OCI-LY3 (cell line): ENCODE results near the gene PCDHA4.
A peak's percentile ranks its signal among the peaks of the same experiment; 100 is the strongest.
"Not testable (repeated sequence)": the region's sequence is repeated elsewhere in the genome, so short reads cannot be mapped to it uniquely, and the experiment has no call there.

Source experiments
- H2AFZ ChIP-seq: fragments of 200-600, 300-600 bp; shearing (Covaris generic); 2 replicates; pipeline ENCODE4 v1.6.0; 2014; ENCODE audit warnings: antibody characterized with exemption, low read depth, low read length
- H3K27ac ChIP-seq: fragments of 200-600, 300-600 bp; sonication (generic); 2 replicates; pipeline ENCODE4 v1.5.1; 2014; ENCODE audit warnings: mild to moderate bottlenecking, low read length, moderate library complexity, mixed read lengths
- H3K27me3 ChIP-seq: fragments of 200-600, 300-600 bp; sonication (generic); 2 replicates; pipeline ENCODE4 v1.6.1; 2014; ENCODE audit warnings: low read depth, low read length, mixed read lengths
- H3K36me3 ChIP-seq: fragments of 200-600, 300-600 bp; sonication (generic); replicated peaks from 2 replicates; pipeline ENCODE3; 2014; ENCODE audit warnings: low read depth, low read length, mixed read lengths
- H3K4me1 ChIP-seq: fragments of 300-600, 200-600 bp; sonication (generic); 2 replicates; pipeline ENCODE4 v1.6.1; 2014; ENCODE audit warnings: low read length, mixed read lengths
- H3K4me2 ChIP-seq: fragments of 200-600, 300-600 bp; sonication (generic); 2 replicates; pipeline ENCODE4 v1.6.1; 2014; ENCODE audit warnings: low read length, mixed read lengths
- H3K4me3 ChIP-seq: fragments of 300-600, 200-600 bp; sonication (generic); 2 replicates; pipeline ENCODE4 v1.5.1; 2014; ENCODE audit warnings: antibody characterized with exemption, mild to moderate bottlenecking, low read length, moderate library complexity
- H3K79me2 ChIP-seq: fragments of 300-600, 200-600 bp; shearing (Covaris generic); 2 replicates; pipeline ENCODE4 v1.6.1; 2014; ENCODE audit warnings: mild to moderate bottlenecking, low read length, mixed read lengths
- H3K9ac ChIP-seq: fragments of 300-600, 200-600 bp; shearing (Covaris generic); 2 replicates; pipeline ENCODE4 v1.6.0; 2014; ENCODE audit warnings: mild to moderate bottlenecking, low read length, moderate library complexity
- H3K9me3 ChIP-seq: fragments of 200-600, 300-600 bp; shearing (Covaris generic); 2 replicates; pipeline ENCODE4 v1.6.1; 2014; ENCODE audit warnings: low read length, mixed read lengths; ENCODE audit not compliant: insufficient read depth
- H4K20me1 ChIP-seq: fragments of 200-600, 300-600 bp; sonication (generic); 2 replicates; pipeline ENCODE4 v1.6.1; 2016; ENCODE audit warnings: low read length, mixed read lengths; ENCODE audit not compliant: insufficient read depth
- CTCF ChIP-seq: fragments of 200-600, 300-600 bp; sonication (generic); IDR thresholded peaks from 2 replicates; pipeline ENCODE4 v1.5.1; 2014; ENCODE audit warnings: antibody characterized with exemption, low read length, low read depth
- EZH2phosphoT487 ChIP-seq: fragments of 200-600 bp; shearing (Covaris generic); IDR thresholded peaks from 2 replicates; pipeline ENCODE4 v1.6.1; 2018; ENCODE audit warnings: antibody characterized with exemption, mixed run types, low read depth

PCDHA4 gene

GRCh38 chr5:140835622-140836510 is 29.0 kb downstream of the PCDHA4 start:
- no peak for TF ChIP-seq EZH2phosphoT487
- TF ChIP-seq CTCF, result no peak
- H2AFZ ChIP-seq, result no peak overlapping the region
- no peak overlapping the region for H3K4me3 ChIP-seq
- no peaks in the 10 kb centered on the region for H3K9me3 ChIP-seq
- H3K36me3 ChIP-seq, result no peaks in the 10 kb centered on the region
- H3K4me1 ChIP-seq, result no peaks in the 10 kb centered on the region
- H3K9ac ChIP-seq, result no peak overlapping the region
- H3K27ac ChIP-seq, result no peak overlapping the region
- no peak overlapping the region for H3K4me2 ChIP-seq
- no peaks in the 10 kb centered on the region for H4K20me1 ChIP-seq
- H3K79me2 ChIP-seq, result no peaks in the 10 kb centered on the region
- H3K27me3 ChIP-seq, result no peaks in the 10 kb centered on the region

GRCh38 chr5:140840978-140841962 is 34.4 kb downstream of the PCDHA4 start, which contains the start of gene PCDHA8:
TSS of gene PCDHA8 (plus strand) at chr5:140841187. CDS start at chr5:140841322, 135 bp downstream.
- H3K27me3 ChIP-seq, result no peaks in the 10 kb centered on the region
- no peak within 1 kb of the TSS for H3K9ac ChIP-seq
- no peaks in the 10 kb centered on the region for H3K4me1 ChIP-seq
- H2AFZ ChIP-seq, result no peak within 1 kb of the TSS
- H3K9me3 ChIP-seq, result no peaks in the 10 kb centered on the region
- no peaks in the 10 kb centered on the region for H3K36me3 ChIP-seq
- TF ChIP-seq EZH2phosphoT487, result no peak
- peak; percentile 20 for TF ChIP-seq CTCF
- H4K20me1 ChIP-seq, result no peaks in the 10 kb centered on the region
- H3K79me2 ChIP-seq, result no peaks in the 10 kb centered on the region
- no peak within 1 kb of the TSS for H3K4me3 ChIP-seq
- no peak within 1 kb of the TSS for H3K4me2 ChIP-seq
- no peak within 1 kb of the TSS for H3K27ac ChIP-seq

- Histone ChIP-seq H3K9me3 (no peaks in the 10 kb centered on the region), H3K36me3 (no peaks in the 10 kb centered on the region), H2AFZ (no peak overlapping the region), H4K20me1 (no peaks in the 10 kb centered on the region), H3K4me2 (no peak overlapping the region), H3K79me2 (no peaks in the 10 kb centered on the region), H3K9ac (no peak overlapping the region), H3K27ac (no peak overlapping the region), H3K27me3 (no peaks in the 10 kb centered on the region), H3K4me1 (no peaks in the 10 kb centered on the region), H3K4me3 (no peak overlapping the region)
- no peak for TF ChIP-seq EZH2phosphoT487
- TF ChIP-seq CTCF, result no peak
These were observed 36.2 kb downstream of the PCDHA4 start for GRCh38 chr5:140842798-140843733.

DNA sequence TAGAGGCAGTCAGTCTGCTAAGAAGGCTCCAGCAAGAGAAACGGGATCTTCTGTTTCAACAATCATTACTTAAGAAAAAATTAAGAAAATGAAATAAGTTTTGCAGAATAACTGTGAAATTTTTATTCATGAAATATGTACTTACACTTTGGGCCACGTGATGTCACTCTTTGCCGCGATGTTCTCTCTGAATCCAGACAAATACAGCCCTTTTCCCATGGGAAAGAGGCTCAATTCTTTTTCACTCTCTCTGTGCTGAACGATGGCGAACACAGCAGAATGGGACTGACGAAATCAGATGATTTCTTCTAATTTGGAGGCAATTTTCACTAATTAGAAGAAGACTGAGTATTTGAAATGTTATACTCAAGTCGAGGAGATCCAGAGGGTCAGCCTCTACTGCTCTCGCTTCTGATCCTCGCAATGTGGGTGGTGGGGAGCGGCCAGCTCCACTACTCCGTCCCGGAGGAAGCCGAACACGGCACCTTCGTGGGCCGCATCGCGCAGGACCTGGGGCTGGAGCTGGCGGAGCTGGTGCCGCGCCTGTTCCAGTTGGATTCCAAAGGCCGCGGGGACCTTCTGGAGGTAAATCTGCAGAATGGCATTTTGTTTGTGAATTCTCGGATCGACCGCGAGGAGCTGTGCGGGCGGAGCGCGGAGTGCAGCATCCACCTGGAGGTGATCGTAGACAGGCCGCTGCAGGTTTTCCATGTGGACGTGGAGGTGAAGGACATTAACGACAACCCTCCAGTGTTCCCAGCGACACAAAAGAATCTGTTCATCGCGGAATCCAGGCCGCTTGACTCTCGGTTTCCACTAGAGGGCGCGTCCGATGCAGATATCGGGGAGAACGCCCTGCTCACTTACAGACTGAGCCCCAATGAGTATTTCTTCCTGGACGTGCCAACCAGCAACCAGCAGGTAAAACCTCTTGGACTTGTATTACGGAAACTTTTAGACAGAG is 41.6 kb downstream of the PCDHA4 start, which contains the start of gene PCDHA9:
Gene PCDHA9, plus strand, starts transcription at position 244 of the 964 bp plus-strand sequence. Its CDS starts 114 bp downstream, at position 358.
- not testable (repeated sequence) for H4K20me1 ChIP-seq, H3K27ac ChIP-seq, H3K4me3 ChIP-seq, H3K9ac ChIP-seq, H3K9me3 ChIP-seq, H3K79me2 ChIP-seq, H3K36me3 ChIP-seq, H3K4me1 ChIP-seq, H3K27me3 ChIP-seq, H2AFZ ChIP-seq, H3K4me2 ChIP-seq

DNA sequence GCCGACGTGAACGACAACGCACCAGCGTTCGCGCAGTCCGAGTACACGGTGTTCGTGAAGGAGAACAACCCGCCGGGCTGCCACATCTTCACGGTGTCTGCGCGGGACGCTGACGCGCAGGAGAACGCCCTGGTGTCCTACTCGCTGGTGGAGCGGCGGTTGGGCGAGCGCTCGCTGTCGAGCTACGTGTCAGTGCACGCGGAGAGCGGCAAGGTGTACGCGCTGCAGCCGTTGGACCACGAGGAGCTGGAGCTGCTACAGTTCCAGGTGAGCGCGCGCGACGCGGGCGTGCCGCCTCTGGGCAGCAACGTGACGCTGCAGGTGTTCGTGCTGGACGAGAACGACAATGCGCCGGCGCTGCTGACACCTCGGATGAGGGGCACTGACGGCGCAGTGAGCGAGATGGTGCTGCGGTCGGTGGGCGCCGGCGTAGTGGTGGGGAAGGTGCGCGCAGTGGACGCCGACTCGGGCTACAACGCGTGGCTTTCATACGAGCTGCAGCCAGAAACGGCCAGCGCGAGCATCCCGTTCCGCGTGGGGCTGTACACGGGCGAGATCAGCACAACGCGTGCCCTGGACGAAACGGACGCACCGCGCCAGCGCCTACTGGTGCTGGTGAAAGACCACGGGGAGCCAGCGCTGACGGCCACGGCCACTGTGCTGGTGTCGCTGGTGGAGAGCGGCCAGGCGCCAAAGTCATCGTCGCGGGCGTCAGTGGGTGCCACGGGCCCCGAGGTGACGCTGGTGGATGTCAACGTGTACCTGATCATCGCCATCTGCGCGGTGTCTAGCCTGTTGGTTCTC is 43.2 kb downstream of the PCDHA4 start:
- H3K27me3 ChIP-seq, H3K4me2 ChIP-seq, H3K27ac ChIP-seq, H3K4me3 ChIP-seq, H4K20me1 ChIP-seq, H3K4me1 ChIP-seq, H3K9me3 ChIP-seq, H3K79me2 ChIP-seq, H3K9ac ChIP-seq, H2AFZ ChIP-seq, H3K36me3 ChIP-seq: not testable (repeated sequence)
